Adrenal gland (tissue), 12 donors: ENCODE data around the gene RPH3AL. TPM values are rescaled to one million over a fixed set of nuclear protein-coding genes. Genes with fewer than 3 reads are reported as not detected.

Experiments
- DNase-seq, 7 donors: peaks; one replicate each; pipeline ENCODE4 v3.0.0-alpha.2; 2019 to 2020
- H3K27ac ChIP-seq, 5 donors: fragments of 200-600 bp; sonication (generic) in 4 of 5; 1 replicate in 3 of 5; 2 replicates in 2 of 5; pipeline versions ENCODE4 v1.5.1 to v1.8.0; 2016 to 2020; ENCODE audit warnings: mild to moderate bottlenecking in 1 of 5
- H3K27me3 ChIP-seq: fragments of 200-600 bp; 2 replicates; pipeline ENCODE4 v1.8.0; 2021
- H3K36me3 ChIP-seq, 2 donors: fragments of 200-600 bp; replicated peaks in 1 of 2; 1 replicate in 1 of 2; 2 replicates in 1 of 2; pipeline versions ENCODE4 v1.5.1 to v1.8.0; 2018 to 2022
- H3K4me1 ChIP-seq, 2 donors: fragments of 200-600 bp; replicated peaks in 1 of 2; 1 replicate in 1 of 2; 2 replicates in 1 of 2; pipeline versions ENCODE4 v1.5.1 to v1.8.0; 2018 to 2021
- H3K4me3 ChIP-seq, 4 donors: fragments of 200-600 bp; sonication (generic) in 3 of 4; one replicate each; pipeline ENCODE4 v1.5.1; 2016 to 2018
- H3K9me3 ChIP-seq, 3 donors: fragments of 200-600 bp; sonication (generic) in 1 of 3; replicated peaks in 1 of 3; 1 replicate in 2 of 3; 2 replicates in 1 of 3; pipeline versions ENCODE4 v1.5.1 to v1.8.0; 2016 to 2021
- CTCF ChIP-seq, 6 experiments: fragments of 450-650 bp in 4 of 6; fragments of 200-600 bp in 2 of 6; sonication (generic) in 1 of 6; IDR thresholded peaks; 1 replicate in 5 of 6; 2 replicates in 1 of 6; pipeline versions ENCODE4 v1.5.1 to v1.8.0; 2016 to 2021; ENCODE audit warnings: antibody characterized with exemption in 6 of 6, mild to moderate bottlenecking in 2 of 6, moderate library complexity in 1 of 6
- POLR2A ChIP-seq, 2 donors: fragments of 450-650 bp; IDR thresholded peaks; one replicate each; pipeline ENCODE4 v1.6.1; 2017; ENCODE audit warnings: antibody characterized with exemption in 2 of 2, mild to moderate bottlenecking in 2 of 2, moderate library complexity in 1 of 2
- WGBS, 4 donors: extraction: QIAGEN DNeasy Blood & Tissue Kit in 2 of 4; methylation state at CpG; one replicate each; pipeline versions ENCODE4 v1.1.5 to v1.1.7; 2013 to 2017; 5-methylcytosine and 5-hydroxymethylcytosine counted together
- intact Hi-C, 2 donors: fragments of 100-400 bp; cut with DNase I; formaldehyde crosslinking; loops; one replicate each; pipeline versions ENCODE4 v1.14.1 to v1.15.0; 2022 to 2023
- polyA plus RNA-seq, 3 donors: library from polyadenylated mRNA; stranded (reverse); fragments of 200-250 nt in 2 of 3; fragments of 350-450 nt in 1 of 3; fragmentation: Illumina TruSeq in 1 of 3; extraction: RNeasy Lipid Tissue Mini Kit (QIAGEN cat#74804) in 1 of 3; gene quantifications; one replicate each; pipeline ENCODE4 v1.2.3, GENCODE V29; 2013 to 2014
- total RNA-seq, 9 donors: library from RNA; depleted of rRNA in 4 of 9; stranded (reverse); fragments of >200 nt in 4 of 9; fragments of 120-200 nt in 1 of 9; fragmentation: NEBNext Ultra II Directional in 1 of 9; extraction: Animal tissue kit (Norgen Biotek cat#: 25700) in 1 of 9; gene quantifications; one replicate each; pipeline versions ENCODE4 v1.1.0 to v1.2.4, GENCODE V29; 2013 to 2023
- donor health status: healthy with polysubstance abuse.
- donor health status: Bipolar disorder and iron deficiency.
- donor health status: DM: yes; HTN: yes; CAD: no.
- donor health status: DM: no; HTN: no; CAD: no.
- donor health status: DM: no; HTN: no; CAD: no.
- donor health status: DM: yes; HTN: yes; CAD: no.

RPH3AL gene
- total and polyA plus RNA-seq, 12 donors, result 7.7 to 79.2 (median 33.7) TPM

GRCh38 chr17:379531-380465, 27.2 kb upstream of the RPH3AL start:
- TF ChIP-seq POLR2A (IDR thresholded peaks at IDR 0.05) (no peak), CTCF (IDR thresholded peaks at IDR 0.05) (no peak)
- H3K27ac ChIP-seq, result no peak overlapping the region
- intact Hi-C loops, result loop anchor here in 1 of 2 donors (10.0 kb wide), 1 partner anchor 65 kb away; no protein-coding TSS in a partner anchor
- H3K4me3 ChIP-seq, result no peak overlapping the region
- no peaks in the 10 kb centered on the region for H3K36me3 ChIP-seq
- no peak for DNase-seq
- H3K27me3 ChIP-seq, result no peaks in the 10 kb centered on the region
- no peaks in the 10 kb centered on the region for H3K9me3 ChIP-seq
- peaks cover 0 to 10% of the 10 kb centered on the region in 2 donors for H3K4me1 ChIP-seq
- WGBS, 4 donors, result 83 to 89% (median 84%) methylated on average over 27 to 28 of the region's 28 CpGs

DNA sequence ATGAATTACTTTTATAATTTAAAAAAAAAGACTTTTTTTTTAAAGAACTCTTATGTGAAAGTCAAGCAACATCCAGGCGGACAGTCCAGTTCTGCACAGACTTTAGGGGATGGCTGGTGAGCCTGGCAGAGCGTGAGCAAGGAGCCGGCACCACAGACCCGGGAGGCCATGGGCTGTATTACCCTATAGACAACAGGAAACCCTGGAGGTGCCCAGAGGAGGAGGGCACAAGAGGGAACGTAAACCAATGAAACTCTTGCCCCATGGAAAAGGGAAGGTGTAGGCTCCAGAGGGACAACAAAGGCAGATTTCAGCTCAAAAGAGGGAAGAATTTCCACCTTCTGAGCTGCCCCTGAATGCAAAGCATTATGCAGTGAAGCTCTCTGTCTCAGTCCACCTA, 25.5 kb upstream of the RPH3AL start:
- Histone ChIP-seq H3K27ac (no peak overlapping the region), H3K4me1 (peaks cover 7% of the 10 kb centered on the region in 2 donors), H3K27me3 (no peaks in the 10 kb centered on the region), H3K4me3 (no peak overlapping the region), H3K9me3 (no peaks in the 10 kb centered on the region), H3K36me3 (no peaks in the 10 kb centered on the region)
- DNase-seq, result no peak
- whole genome bisulfite sequencing, 4 donors, result 86 to 93% (median 89%) methylated on average over 5 of the region's 5 CpGs
- intact Hi-C loops, result no loop called here
- TF ChIP-seq POLR2A (IDR thresholded peaks at IDR 0.05), result no peak
- no peak for TF ChIP-seq CTCF (IDR thresholded peaks at IDR 0.05)

- 68 to 82% (median 76%) methylated on average over 14 of the region's 14 CpGs for WGBS, 4 donors
- Histone ChIP-seq H3K4me3 (no peak overlapping the region), H3K36me3 (no peaks in the 10 kb centered on the region), H3K4me1 (peaks cover 0 to 10% of the 10 kb centered on the region in 2 donors), H3K27me3 (no peaks in the 10 kb centered on the region), H3K27ac (no peak overlapping the region), H3K9me3 (no peaks in the 10 kb centered on the region)
- TF ChIP-seq POLR2A (IDR thresholded peaks at IDR 0.05) (no peak), CTCF (IDR thresholded peaks at IDR 0.05) (no peak)
- DNase-seq, result no peak
- intact Hi-C loops, result no loop called here
These were observed 24.6 kb upstream of the RPH3AL start for GRCh38 chr17:376936-377863.
